CD4-positive, alpha-beta T cell treated with Interferon alpha-2 for 1 hour (primary cell): ENCODE results near the gene MAEL.

Source experiments
- DNase-seq, 2 donors: peaks; one replicate each; pipeline ENCODE4 v3.0.0-alpha.2; 2020 to 2022

The MAEL gene

GRCh38 chr1:166988974-166989515, at the start of gene MAEL:
Gene MAEL (plus strand): TSS chr1:166989280. CDS start chr1:166989353, 73 bp downstream.
- no peak for DNase-seq

DNA sequence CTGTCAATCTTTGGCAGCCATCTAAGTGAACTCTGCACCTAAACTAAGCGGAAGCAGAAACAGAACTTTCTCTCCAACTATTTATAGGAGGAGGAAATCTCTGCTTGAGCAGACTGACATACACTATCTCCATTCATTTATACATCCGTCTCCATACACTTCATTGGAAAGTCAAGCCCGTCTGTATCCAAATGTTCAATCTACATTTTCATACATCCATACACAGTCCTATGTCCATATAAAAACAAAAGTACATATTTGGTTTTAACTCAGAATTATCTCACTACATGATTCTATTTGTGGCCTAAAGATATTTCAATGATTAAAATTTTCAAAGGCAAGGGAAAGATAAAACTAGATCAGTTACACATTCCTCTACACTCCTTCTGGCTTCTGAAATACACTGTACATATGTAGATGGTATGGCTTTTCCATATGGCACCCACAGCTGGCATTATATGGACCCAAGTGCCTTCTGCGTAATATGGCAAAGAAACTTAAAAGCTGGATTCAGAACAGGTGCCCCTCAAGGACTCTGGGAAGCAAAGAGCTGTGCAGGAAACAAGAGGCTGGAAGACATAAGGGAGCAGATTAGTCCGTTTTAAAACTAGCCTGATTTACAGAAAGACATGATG, 49.2 kb upstream of the MAEL start:
- DNase-seq = no peak

GRCh38 chr1:166944186-166944967, 44.7 kb upstream of the MAEL start:
- DNase-seq = no peak

DNA sequence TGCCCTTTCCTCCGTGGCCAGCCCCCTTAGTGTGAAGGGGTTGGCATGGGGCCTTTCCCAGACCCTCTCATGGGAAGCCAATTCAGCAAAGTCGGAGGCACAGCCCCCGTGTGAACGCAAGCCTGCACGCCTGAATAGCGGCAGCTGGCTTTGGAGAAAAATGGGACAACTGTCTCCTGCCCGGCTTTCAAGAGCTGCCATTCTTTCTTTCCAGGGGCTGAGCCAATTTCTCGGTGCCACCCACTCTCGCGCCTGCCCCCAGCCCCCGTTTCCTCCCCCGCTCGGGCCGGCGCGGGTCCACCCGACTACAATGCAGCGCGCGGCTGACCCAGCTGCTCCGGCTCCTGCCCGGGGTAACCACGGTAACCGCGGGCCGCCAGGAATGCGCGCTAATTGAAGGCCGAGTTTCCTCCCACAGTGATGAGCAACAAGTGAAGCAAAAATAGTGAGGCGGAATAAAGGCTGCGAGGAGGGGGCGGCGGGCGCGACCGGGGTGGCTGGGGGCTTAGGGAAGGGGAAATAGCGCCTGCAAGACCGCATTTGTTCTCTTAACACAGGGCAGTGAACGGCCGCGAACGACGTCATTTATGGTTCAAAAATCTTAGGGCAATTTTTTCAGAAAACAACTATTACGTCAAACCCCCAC, 41.6 kb upstream of the MAEL start:
- no peak for DNase-seq

- no peak for DNase-seq
Measured at GRCh38 chr1:166948856-166949350, 40.2 kb upstream of the MAEL start.

- no peak for DNase-seq
Measured at GRCh38 chr1:166950156-166950555, 38.9 kb upstream of the MAEL start.

GRCh38 chr1:166951050-166951449, 38.0 kb upstream of the MAEL start:
- no peak for DNase-seq

DNA sequence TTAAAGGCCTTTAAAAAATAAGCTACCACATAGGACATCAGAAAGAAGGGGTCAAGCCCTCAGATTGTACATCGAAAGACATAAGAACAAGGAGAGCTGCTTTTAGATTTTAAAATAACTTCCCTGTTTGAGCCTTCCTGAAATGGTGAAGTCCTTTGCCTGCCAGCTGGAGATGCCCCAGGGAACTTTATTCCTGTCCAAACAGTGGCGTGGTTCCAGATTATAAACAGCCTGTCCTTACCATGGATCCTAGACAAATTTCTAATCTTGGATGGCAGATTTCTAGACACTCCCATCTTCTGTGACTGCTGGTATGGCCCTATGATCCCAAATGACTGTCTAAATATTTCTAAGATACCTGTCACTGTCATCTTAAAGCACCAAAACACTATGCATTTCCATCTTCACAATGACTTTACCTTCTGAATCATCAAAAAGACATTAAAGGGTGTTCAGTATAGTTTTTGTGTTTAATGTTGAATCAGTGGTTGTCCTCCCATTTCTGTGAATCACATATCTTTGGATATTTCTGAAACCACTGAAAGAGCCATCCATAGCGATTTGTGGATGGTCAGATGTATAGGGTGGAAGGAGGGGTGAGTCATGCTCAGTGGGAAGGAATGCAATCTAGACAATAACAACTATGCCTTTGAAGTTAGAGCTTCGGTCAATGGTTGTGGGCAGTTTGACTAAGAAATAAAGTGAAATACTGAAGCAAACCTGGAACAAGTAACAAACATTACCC, 36.9 kb upstream of the MAEL start:
- DNase-seq = no peak

DNA sequence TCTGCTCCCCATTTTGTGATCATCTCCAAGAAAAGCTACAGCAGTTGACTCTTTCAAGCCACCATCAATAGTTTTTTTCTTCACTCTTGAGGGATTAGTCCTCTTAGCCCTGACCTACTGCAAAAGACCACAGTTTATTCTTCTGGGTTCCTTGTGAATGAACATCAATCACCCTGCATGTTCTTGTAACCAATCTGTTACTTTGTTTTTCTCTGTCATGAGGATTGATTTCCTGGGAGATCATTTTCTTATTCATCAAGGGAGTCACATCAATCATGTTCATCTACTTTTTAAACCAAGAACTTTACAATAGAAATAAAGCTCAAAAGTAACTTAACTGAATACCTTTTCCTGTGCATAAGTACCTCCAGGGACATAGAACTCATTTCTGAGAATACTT, 35.6 kb upstream of the MAEL start:
- DNase-seq = no peak

DNA sequence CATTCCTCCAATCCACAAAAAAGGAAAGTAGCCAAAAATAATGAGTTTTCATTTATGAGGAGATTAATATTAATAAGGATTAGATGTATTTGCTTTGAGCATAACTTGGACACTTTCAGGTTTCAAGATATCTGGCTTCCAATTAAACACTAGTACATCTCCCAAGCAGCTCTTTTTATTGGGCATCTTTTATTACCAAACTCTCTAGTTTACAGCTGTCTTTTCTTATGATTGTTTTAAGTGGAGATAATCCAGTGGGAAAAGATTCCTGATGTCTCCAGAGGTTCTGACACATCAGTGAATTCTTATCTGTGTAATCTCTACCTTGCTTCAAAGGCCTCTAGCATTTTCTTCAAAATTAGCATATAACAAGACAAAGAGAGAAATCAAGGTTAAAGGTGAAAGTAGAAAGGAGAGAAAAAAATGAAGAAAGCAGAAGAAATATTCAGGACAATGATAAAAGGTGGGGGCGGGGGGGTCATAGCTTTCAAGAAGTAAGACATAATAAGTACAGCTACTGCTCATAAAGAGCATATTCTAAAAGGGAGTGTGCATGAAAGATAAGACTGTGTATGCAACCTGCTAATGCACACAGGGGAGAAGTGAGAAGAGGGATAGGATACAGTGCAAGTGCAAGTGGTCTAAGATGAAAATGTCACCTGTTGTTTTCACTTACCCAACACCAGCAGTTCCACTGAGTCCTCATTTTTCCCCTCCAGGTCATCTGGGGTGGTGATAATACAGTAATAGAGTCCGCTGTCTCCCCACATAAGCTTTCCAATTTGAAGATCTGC, 32.8 kb upstream of the MAEL start:
- DNase-seq = no peak

- DNase-seq = no peak
Measured at GRCh38 chr1:166956872-166957271, 32.2 kb upstream of the MAEL start.

GRCh38 chr1:166960858-166961474, 28.1 kb upstream of the MAEL start:
- DNase-seq = no peak

- no peak for DNase-seq
Measured at GRCh38 chr1:166969074-166969677, 19.9 kb upstream of the MAEL start.

DNA sequence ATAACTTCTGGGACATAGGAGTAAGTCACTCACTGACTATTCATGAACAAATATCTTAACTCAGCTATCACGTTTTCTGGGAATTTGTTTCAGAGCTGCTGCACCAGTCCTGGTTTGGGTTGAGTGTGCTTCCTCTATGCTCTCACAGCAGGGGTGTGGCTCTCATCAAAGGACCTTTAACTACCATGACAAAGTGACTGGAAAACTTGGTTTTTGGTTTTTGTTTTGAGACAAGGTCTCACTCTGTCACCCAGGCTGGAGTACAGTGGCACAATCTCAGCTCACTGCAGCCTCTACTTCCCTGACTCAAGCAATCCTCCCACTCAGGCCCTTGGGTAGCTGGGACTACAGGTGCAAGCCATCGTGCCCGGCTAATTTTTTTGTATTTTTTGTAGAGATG, 17.8 kb upstream of the MAEL start:
- no peak for DNase-seq

GRCh38 chr1:166972193-166972592, 16.9 kb upstream of the MAEL start:
- DNase-seq = no peak

DNA sequence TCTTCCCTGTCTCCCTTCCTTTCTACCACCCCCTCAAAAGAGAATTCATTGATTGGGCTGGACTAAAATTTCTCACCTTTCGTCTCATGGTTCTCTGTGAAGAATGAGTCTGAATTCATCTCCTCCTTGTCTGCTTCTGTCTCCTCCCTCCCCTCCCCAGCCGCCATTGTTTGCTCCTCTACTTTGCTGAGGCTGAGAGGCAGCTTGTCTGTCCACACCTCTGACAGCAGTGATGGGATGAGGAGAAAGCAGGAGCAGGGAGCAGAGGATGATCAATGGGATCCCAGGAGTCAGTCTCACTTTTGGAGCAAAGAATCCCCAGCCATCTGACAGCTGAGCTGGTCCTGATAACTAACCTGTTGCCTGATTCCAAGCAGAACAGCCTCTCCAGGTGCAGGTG, 16.3 kb upstream of the MAEL start:
- DNase-seq = no peak

- DNase-seq = peak in 1 of 2 donors; percentile 19
Measured at GRCh38 chr1:166974647-166975345, 14.3 kb upstream of the MAEL start.

DNA sequence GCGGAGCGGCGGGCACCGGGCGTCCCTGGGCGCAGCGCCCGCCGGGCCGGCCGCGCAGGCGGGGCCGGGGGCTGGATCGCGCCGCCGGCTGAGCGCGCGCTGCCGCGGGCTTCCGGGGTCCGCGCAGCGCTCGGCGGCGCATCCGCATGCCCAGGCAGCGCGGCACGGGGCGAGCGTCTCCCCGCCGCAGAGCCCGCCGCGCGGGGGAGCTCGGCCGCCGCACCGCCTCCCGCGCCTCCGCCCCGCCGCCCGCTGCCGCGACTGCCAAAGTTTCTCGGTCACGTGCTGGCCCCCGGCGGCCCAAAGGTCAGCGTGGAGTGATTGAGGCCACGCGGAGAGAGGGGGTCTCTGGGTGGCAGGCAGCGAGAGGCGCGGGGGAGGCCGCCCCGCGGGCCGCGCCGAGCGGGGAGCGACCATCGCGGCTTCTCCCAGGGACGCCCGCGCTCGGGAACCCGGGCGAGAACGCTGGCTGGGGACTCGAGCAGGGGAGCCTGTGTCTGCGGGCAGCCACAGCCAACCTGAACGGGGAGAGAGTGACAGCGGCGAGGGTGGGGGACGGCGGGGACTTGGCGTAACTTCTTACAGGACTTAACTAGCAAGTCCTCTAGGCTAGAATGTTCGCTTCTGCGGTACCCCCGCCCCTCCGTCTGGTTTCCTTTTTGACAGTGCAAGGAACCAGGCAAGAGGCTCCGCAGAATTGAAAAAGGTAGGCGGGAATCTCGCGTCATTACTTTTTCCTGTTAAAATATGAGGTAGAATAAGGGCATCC, 13.5 kb upstream of the MAEL start, which contains the start of gene ILDR2:
Gene ILDR2 (minus strand): TSS at position 180 of the 769 bp plus-strand sequence. CDS start 272 bp downstream, outside the sequence.
- DNase-seq = peak; percentile 52 to 53

DNA sequence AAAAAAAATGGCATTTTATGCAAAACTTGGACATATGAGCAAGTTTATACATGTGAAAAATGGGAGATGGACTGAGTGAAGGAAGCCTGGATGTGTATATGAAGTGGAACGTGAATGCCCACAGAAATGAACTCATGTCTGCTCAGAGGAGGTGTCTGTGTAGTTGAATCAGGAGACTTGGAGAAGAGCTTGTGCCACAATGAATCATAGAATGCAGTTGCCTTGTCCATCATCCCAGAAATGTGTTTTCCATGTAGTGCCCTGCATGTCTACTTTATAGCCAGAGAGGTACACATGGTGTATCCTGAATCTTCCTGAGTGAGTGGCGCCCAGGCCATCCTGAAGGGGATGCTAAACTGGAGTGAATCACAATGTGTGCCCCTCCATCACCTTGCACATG, 11.1 kb upstream of the MAEL start:
- no peak for DNase-seq
